ENCODE data around the gene UBE2S.
A peak's percentile ranks its signal among the peaks of the same experiment; 100 is the strongest.

UBE2S gene

GRCh38 chr19:55366790-55367189 lies 40.8 kb downstream of the UBE2S start:
- DNase-seq (ENCODE audit: low read depth in 3 of 3, low spot score in 1 of 3) = no peak

GRCh38 chr19:55365964-55366363 lies 41.6 kb downstream of the UBE2S start:
- DNase-seq (ENCODE audit: low read depth in 3 of 3, low spot score in 1 of 3) = no peak

- DNase-seq (ENCODE audit: low read depth in 3 of 3, low spot score in 1 of 3) = no peak
Measured at GRCh38 chr19:55365245-55365644, 42.3 kb downstream of the UBE2S start.

GRCh38 chr19:55362990-55363716 lies 44.4 kb downstream of the UBE2S start, which contains the start of gene GARIN5B:
GARIN5B (minus strand) TSS chr19:55363260; CDS start chr19:55363066, 194 bp downstream.
- DNase-seq (ENCODE audit: low read depth in 3 of 3, low spot score in 1 of 3) = no peak

- DNase-seq (ENCODE audit: low read depth in 3 of 3, low spot score in 1 of 3) = no peak
Measured at GRCh38 chr19:55362174-55362989, 45.2 kb downstream of the UBE2S start.

GRCh38 chr19:55360902-55361301 lies 46.7 kb downstream of the UBE2S start:
- no peak for DNase-seq (ENCODE audit: low read depth in 3 of 3, low spot score in 1 of 3)

- DNase-seq (ENCODE audit: low read depth in 3 of 3, low spot score in 1 of 3) = no peak
Measured at GRCh38 chr19:55358943-55359908, 48.4 kb downstream of the UBE2S start.

- DNase-seq (ENCODE audit: low read depth in 3 of 3, low spot score in 1 of 3) = no peak
Measured at GRCh38 chr19:55358493-55358892, 49.1 kb downstream of the UBE2S start.

GRCh38 chr19:55355213-55355821 lies 52.3 kb downstream of the UBE2S start:
- DNase-seq (ENCODE audit: low read depth in 3 of 3, low spot score in 1 of 3) = no peak

- no peak for DNase-seq (ENCODE audit: low read depth in 3 of 3, low spot score in 1 of 3)
Measured at GRCh38 chr19:55354698-55355212, 52.8 kb downstream of the UBE2S start, which contains the start of gene COX6B2. COX6B2 (minus strand) TSS chr19:55354719; CDS start chr19:55354521, 198 bp downstream.

GRCh38 chr19:55353803-55354697 lies 53.5 kb downstream of the UBE2S start:
- DNase-seq (ENCODE audit: low read depth in 3 of 3, low spot score in 1 of 3) = peak; percentile 16 to 45 (median 29)

GRCh38 chr19:55353356-55353802 lies 54.2 kb downstream of the UBE2S start:
- DNase-seq (ENCODE audit: low read depth in 3 of 3, low spot score in 1 of 3) = no peak

- no peak for DNase-seq (ENCODE audit: low read depth in 3 of 3, low spot score in 1 of 3)
Measured at GRCh38 chr19:55352549-55353145, 54.9 kb downstream of the UBE2S start.

GRCh38 chr19:55352040-55352439 lies 55.5 kb downstream of the UBE2S start:
- DNase-seq (ENCODE audit: low read depth in 3 of 3, low spot score in 1 of 3) = no peak

GRCh38 chr19:55350620-55351315 lies 56.8 kb downstream of the UBE2S start:
- DNase-seq (ENCODE audit: low read depth in 3 of 3, low spot score in 1 of 3) = no peak

Data from stimulated activated CD4-positive, alpha-beta T cell treated with anti-CD3 and anti-CD28 coated beads, TNF-alpha, amount 100 ng/mL, for 1 hour (primary cell).